GM11168 (cell line): ENCODE measurements around the gene ALDH2.
"Not testable (repeated sequence)": the region's sequence is repeated elsewhere in the genome, so short reads cannot be mapped to it uniquely, and the experiment has no call there.

ENCODE experiments used
- in situ Hi-C: fragments of 300-500 bp; cut with MboI; formaldehyde crosslinking; loops from one replicate; pipeline ENCODE4 v1.12.0; 2022; ENCODE audit warnings: low sequenced_read_pairs; ENCODE audit not compliant: unreplicated experiment

Gene ALDH2

GRCh38 chr12:111819191-111820158 lies 52.7 kb downstream of the ALDH2 start:
- in situ Hi-C loops = no loop called here

GRCh38 chr12:111820828-111821227 lies 54.1 kb downstream of the ALDH2 start:
- in situ Hi-C loops = not testable (repeated sequence)

DNA sequence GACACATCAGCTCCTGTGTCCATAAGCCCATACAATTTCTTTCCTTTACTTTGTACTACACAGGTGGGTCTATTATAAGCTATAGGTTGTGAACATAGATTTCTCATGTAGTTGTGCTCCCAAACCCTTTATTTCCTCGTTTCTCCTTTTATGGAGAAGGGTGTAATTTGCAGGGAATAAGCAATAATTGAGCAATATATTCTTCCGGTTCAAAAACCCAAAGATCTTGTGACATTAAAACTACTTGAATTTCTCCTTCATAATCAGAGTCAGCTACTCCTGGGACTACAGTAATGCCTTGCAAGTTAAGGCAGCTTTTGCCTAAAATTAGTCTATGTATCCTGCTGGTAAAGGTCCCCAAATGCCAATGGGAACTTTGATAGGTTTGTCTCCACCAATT lies 56.2 kb downstream of the ALDH2 start:
- in situ Hi-C loops = no loop called here

- in situ Hi-C loops = no loop called here
Measured at GRCh38 chr12:111823891-111824290, 57.2 kb downstream of the ALDH2 start.

DNA sequence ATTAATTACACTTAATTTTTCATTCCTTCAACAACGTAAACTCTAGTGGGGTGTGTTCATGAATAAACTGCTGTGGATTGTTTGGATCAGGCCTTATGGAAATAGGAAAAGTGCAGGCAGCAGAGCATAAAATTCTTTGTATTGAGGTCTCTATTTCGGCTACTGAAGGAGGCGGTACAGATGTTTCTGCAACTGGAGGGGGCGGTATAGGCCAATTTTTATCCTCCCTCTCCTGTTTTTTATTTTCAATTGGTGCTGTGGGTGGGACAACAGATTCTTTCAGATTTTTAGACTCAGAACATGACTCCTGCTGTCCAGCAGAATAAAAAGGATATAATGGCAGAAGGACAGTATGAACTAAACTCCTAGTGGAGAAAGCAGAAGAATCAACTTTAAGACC lies 57.6 kb downstream of the ALDH2 start:
- in situ Hi-C loops = not testable (repeated sequence)

DNA sequence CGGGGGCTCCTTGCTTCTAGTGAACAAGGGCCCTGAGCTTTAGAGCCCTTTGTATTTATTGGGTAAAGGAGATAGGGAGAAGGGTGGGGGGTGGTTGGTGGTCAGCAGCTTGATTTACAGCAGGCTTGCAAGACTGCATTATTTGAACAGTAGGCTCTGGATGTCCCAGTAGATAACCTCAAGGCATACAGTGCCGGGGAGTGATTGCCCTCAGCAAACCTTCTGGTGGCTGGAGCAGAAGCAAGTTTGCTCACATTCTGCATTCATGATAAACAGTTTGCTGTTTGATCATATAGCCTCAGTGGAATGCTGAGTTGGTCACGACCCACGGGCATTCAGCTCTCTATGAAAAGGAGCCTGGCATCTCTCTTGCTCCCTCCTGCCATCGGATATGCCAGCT lies 58.8 kb downstream of the ALDH2 start:
- in situ Hi-C loops = no loop called here

DNA sequence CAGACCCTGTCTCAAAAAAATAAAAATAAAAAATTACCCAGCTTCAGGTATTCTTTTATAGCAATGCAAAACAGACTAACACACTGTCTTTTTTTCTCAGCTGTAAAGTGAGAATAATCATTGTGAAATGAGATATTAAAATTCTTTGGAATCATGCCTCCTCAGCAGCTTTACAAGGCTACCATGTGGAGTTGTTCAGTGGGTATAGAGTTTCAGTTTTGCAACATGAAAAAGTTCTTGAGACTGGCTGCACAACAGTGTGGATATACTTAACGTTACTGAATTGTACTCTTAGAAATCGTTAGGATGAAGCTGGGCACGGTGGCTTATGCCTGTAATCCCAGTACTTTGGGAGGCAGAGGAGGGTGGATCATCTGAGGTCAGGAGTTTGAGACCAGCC lies 59.6 kb downstream of the ALDH2 start:
- in situ Hi-C loops = no loop called here

DNA sequence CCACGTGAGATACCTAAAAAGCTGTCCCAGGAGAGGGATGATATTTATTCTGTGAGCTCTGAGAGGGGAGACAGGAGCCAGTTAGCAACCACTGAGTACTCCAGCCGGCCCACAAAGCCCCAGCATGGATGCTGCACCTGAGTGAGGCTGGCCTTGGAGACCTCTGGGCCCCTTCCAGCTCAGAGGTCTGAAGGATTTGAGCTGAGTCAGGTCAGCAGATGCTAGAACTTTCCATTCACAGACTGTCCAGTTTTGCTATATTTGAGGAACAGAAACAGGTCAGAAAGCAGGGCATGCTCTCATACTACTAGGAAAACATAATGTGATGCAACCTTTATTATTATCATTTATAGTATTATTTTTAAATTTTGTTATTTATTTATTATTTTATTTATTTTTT lies 60.3 kb downstream of the ALDH2 start:
- in situ Hi-C loops = no loop called here

DNA sequence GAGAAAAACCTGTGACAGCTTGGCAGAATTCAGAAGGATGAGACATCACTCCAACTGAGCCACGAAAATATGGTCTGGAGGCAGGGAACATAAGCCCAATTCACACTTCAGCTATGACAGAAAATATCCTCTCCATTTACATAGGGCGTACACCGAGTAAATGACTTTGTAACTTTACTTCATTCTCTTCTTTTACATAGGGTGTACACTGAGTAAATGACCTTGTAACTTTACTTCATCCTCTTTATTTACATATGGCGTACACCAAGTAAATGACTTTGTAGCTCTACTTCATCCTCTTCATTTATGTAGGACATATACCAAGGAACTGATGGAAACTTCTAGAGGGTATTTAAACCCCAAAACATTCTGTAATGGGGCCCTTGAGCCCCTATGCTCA lies 61.2 kb downstream of the ALDH2 start:
- in situ Hi-C loops = no loop called here

DNA sequence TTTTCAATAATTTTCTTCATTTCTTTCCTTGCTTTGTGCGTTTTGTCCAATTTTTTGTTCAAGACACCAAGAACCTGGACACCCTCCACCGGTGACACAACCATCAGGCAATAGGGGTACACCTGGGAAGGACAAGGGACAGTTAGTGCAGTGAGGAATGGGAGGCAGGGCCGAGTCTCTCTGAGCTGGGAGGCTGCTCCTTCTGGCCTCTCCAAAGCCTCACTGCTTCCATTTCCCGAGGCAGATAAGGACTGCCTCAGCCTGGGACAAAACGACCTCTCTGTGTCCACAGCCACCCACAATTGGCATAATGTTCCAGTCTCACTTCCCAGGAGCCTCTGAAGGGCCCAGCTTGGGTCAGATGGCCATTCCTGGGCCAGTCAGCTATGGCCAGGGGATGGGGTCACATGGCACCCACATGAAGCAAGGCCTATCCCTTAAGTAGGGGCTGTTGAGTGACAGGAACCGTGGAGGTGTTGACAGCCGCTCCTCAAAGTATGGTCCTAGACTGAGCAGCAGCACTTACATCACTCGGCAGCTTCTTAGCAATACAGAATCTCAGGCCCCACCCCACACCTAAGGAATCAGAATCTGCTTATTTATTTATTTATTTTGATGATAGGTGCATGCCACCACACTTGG lies 61.7 kb downstream of the ALDH2 start:
- in situ Hi-C loops = no loop called here

DNA sequence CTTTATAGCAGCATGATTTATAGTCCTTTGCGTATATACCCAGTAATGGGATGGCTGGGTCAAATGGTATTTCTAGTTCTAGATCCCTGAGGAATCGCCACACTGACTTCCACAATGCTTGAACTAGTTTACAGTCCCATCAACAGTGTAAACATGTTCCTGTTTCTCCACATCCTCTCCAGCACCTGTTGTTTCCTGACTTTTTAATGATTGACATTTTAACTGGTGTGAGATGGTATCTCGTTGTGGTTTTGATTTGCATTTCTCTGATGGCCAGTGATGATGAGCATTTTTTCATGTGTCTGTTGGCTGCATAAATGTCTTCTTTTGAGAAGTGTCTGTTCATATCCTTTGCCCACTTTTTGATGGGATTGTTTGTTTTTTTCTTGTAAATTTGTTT lies 62.9 kb downstream of the ALDH2 start:
- in situ Hi-C loops = not testable (repeated sequence)

DNA sequence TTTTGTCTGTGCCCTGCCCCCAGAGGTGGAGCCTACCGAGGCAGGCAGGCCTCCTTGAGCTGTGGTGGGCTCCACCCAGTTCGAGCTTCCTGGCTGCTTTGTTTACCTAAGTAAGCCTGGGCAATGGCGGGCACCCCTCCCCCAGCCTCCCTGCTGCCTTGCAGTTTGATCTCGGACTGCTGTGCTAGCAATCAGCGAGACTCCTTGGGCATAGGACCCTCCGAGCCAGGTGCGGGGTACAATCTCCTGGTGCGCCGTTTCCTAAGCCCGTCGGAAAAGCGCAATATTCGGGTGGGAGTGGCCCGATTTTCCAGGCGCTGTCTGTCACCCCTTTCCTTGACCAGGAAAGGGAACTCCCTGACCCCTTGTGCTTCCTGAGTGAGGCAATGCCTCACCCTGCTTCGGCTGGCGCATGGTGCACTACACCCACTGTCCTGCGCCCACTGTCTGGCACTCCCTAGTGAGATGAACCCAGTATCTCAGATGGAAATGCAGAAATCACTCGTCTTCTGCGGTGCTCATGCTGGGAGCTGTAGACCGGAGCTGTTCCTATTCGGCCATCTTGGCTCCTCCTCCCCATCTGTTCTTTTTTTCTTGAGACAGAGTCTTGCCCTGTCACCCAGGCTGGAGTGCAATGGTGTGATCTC lies 68.1 kb downstream of the ALDH2 start:
- in situ Hi-C loops = not testable (repeated sequence)

- in situ Hi-C loops = not testable (repeated sequence)
Measured at GRCh38 chr12:111835531-111836181, 68.9 kb downstream of the ALDH2 start.

- in situ Hi-C loops = no loop called here
Measured at GRCh38 chr12:111838353-111838752, 71.6 kb downstream of the ALDH2 start.

GRCh38 chr12:111840807-111841206 lies 74.1 kb downstream of the ALDH2 start:
- in situ Hi-C loops = no loop called here

DNA sequence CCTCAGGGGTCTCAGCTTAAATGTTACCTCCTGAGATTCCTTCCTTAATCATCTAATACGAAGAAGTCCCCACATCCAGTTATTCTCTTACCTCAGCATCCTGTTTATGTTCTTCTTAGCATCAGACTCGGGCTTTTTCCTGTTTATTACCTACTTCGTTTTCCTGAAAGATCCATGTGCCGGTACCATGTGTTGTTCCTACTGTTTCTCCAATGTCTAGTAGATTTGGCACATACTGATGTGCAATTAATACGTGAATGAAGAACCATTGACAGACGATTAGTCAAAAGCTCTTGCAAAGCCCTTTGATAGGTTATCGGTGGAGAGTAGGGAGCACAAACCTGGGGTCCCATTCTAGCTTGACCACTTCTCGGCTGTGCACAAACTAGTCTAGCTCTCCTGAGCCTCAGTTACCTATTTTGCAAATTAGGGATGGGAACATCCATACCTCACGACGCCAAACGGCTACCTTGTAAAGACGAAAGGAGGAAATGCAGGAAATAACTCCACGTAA lies 74.6 kb downstream of the ALDH2 start:
- in situ Hi-C loops = no loop called here

GRCh38 chr12:111841750-111842555 lies 75.2 kb downstream of the ALDH2 start, which contains the start of gene MAPKAPK5:
MAPKAPK5 (plus strand) TSS chr12:111842228; CDS start chr12:111842734, 506 bp downstream.
- in situ Hi-C loops = no loop called here

GRCh38 chr12:111842556-111843396 lies 76.0 kb downstream of the ALDH2 start:
- in situ Hi-C loops = no loop called here

- in situ Hi-C loops = no loop called here
Measured at GRCh38 chr12:111846016-111846415, 79.3 kb downstream of the ALDH2 start.
